ENCODE results near the gene MS4A14.

DNA sequence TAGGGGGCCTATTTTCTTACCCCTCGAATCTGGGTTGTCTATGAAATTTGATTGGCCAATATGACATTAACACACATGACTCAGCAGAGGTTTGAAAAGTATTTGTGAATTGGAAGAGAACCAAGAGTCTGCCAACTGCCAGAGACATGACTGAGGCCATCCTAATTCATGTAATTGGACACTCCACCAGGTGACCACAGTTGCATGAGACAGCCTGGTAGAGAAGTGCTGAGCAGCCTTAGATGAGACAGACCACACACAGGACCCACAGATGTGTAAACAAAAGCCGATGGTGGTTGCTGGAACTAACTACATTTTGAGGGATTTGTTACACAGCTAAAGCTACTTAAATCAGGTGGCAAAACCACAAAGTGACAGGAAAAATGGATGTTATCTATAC is 32.3 kb downstream of the MS4A14 start:
- TF ChIP-seq CTCF (IDR thresholded peaks at IDR 0.05) (no peak), POLR2AphosphoS5 (IDR thresholded peaks at IDR 0.05) (no peak), EP300 (IDR thresholded peaks at IDR 0.05) (no peak)
